CD4-positive, alpha-beta T cell (primary cell): ENCODE results near the gene SLC43A1. TPM values are rescaled to one million over a fixed set of nuclear protein-coding genes. Genes with fewer than 3 reads are reported as not detected.

Source experiments
- ATAC-seq: fragments of 200-7000 bp; cut with Tn5 transposase; one replicate; pipeline ENCODE4 v1.10.0; 2022; ENCODE audit warnings: mild to moderate bottlenecking; ENCODE audit not compliant: poor library complexity
- CTCF ChIA-PET: fragments of 350-600 bp; sonication (Branson Sonifier 250); formaldehyde crosslinking; loops from one replicate; lab custom pipeline; 2021; ENCODE audit warnings: antibody characterized with exemption, inconsistent platforms; lab: Charles Lee
- POLR2A ChIA-PET: fragments of 350-600 bp; sonication (Branson Sonifier 250); formaldehyde crosslinking; loops from one replicate; lab custom pipeline; 2021; ENCODE audit warnings: antibody characterized with exemption, inconsistent platforms; lab: Charles Lee
- DNase-seq, 14 experiments: peaks; one replicate each; pipeline ENCODE4 v3.0.0-alpha.2; 2013 to 2020; ENCODE audit warnings: mixed read lengths in 2 of 14
- H3K27ac ChIP-seq, 2 donors: one replicate each; pipeline versions ENCODE4 v1.5.1 to v1.7.0; 2013; ENCODE audit warnings: low read length in 2 of 2, low read depth in 1 of 2, mild to moderate bottlenecking in 1 of 2
- H3K27me3 ChIP-seq, 2 experiments: 1 replicate in 1 of 2; 2 replicates in 1 of 2; pipeline versions ENCODE4 v1.6.1 to v1.7.0; 2013; ENCODE audit warnings: low read length in 2 of 2, control low read depth in 1 of 2, mild to moderate bottlenecking in 1 of 2, moderate library complexity in 1 of 2; ENCODE audit not compliant: insufficient read depth in 2 of 2, control insufficient read depth in 1 of 2
- H3K36me3 ChIP-seq: one replicate; pipeline ENCODE4 v1.6.1; 2013; ENCODE audit warnings: low read length, control low read depth; ENCODE audit not compliant: insufficient read depth
- H3K4me1 ChIP-seq: one replicate; pipeline ENCODE4 v1.6.1; 2013; ENCODE audit warnings: low read length, control low read depth; ENCODE audit not compliant: insufficient read depth
- H3K4me3 ChIP-seq: one replicate; pipeline ENCODE4 v1.5.1; 2013; ENCODE audit warnings: mild to moderate bottlenecking, low read length, moderate library complexity
- H3K9me3 ChIP-seq, 2 experiments: 1 replicate in 1 of 2; 2 replicates in 1 of 2; pipeline versions ENCODE4 v1.6.1 to v1.7.0; 2013; ENCODE audit warnings: low read length in 2 of 2, mild to moderate bottlenecking in 2 of 2, control low read depth in 1 of 2, moderate library complexity in 1 of 2; ENCODE audit not compliant: control insufficient read depth in 1 of 2, insufficient read depth in 1 of 2
- H3K27ac Mint-ChIP-seq: one replicate; pipeline ENCODE4 v1.8.0; 2020; ENCODE audit warnings: mixed read lengths
- H3K27me3 Mint-ChIP-seq: one replicate; pipeline ENCODE4 v1.8.0; 2021; ENCODE audit warnings: mixed read lengths
- H3K36me3 Mint-ChIP-seq: one replicate; pipeline ENCODE4 v1.8.0; 2021; ENCODE audit warnings: low read depth, mixed read lengths
- H3K4me1 Mint-ChIP-seq: one replicate; pipeline ENCODE4 v1.8.0; 2021; ENCODE audit warnings: low read depth, mixed read lengths
- H3K4me3 Mint-ChIP-seq: one replicate; pipeline ENCODE4 v1.8.0; 2020; ENCODE audit warnings: mild to moderate bottlenecking, mixed read lengths
- H3K9me3 Mint-ChIP-seq: one replicate; pipeline ENCODE4 v1.8.0; 2020; ENCODE audit warnings: mixed read lengths
- intact Hi-C, 2 experiments: fragments of 100-400 bp; cut with DNase I in 1 of 2; cut with micrococcal nuclease in 1 of 2; formaldehyde crosslinking; loops; one replicate each; pipeline versions ENCODE4 v1.15.1 to v1.9.0; 2023 to 2025; cut with DNase I, micrococcal nuclease
- total RNA-seq, 174 experiments: library from RNA in 2 of 174; stranded (reverse) in 2 of 174; gene quantifications; one replicate each; pipeline ENCODE4 v1.2.3 and lab custom pipeline; 2021 to 2026
- TF ChIP-seq, protein P1 (sequence below): fragments of 200-600 bp; IDR thresholded peaks from one replicate; pipeline ENCODE4 v1.8.0; 2022; ENCODE audit warnings: antibody characterized with exemption, mild to moderate bottlenecking

Gene SLC43A1
- total RNA-seq, 2 experiments from 2014 or later, result 3.1 to 4.2 TPM

- H3K4me1 Mint-ChIP-seq, result peaks cover 33% of the 10 kb centered on the region
- CTCF ChIA-PET, result no interaction called here
- intact Hi-C loops, result no loop called here
Observed at GRCh38 chr11:57471496-57471895, 44.0 kb downstream of the SLC43A1 start.

DNA sequence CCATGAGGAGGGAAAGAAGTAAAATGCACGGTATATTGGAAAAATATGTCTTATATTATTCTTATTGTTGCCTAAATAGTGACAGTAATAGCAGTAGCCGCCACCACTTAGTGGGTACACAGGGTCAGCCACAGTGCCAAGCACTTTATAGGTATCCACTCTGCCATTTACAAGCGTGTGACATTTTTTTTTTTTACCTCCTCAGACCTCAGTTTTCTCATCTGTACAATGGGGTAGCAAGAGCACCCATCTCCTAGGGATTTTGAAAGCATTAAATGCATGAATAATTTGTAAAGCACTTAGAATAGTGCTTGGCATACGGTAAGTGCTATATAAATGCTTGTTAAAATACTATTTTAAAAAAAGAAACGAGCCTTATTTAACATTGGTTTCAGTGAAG, 46.2 kb downstream of the SLC43A1 start:
- H3K36me3 ChIP-seq, result no peaks in the 10 kb centered on the region
- Mint-ChIP-seq H3K27me3 (peaks cover 4% of the 10 kb centered on the region), H3K4me3 (no peak overlapping the region), H3K36me3 (no peaks in the 10 kb centered on the region), H3K4me1 (peaks cover 14% of the 10 kb centered on the region), H3K27ac (no peak overlapping the region), H3K9me3 (no peaks in the 10 kb centered on the region)
- H3K4me1 ChIP-seq, result peaks cover 9% of the 10 kb centered on the region
- ChIA-PET CTCF (no interaction called here), POLR2A (no interaction called here)
- H3K4me3 ChIP-seq, result no peak overlapping the region
- no peaks in the 10 kb centered on the region for H3K9me3 ChIP-seq
- no peaks in the 10 kb centered on the region for H3K27me3 ChIP-seq
- no peak overlapping the region for H3K27ac ChIP-seq
- intact Hi-C loops, result no loop called here
- TF ChIP-seq, protein P1, sequence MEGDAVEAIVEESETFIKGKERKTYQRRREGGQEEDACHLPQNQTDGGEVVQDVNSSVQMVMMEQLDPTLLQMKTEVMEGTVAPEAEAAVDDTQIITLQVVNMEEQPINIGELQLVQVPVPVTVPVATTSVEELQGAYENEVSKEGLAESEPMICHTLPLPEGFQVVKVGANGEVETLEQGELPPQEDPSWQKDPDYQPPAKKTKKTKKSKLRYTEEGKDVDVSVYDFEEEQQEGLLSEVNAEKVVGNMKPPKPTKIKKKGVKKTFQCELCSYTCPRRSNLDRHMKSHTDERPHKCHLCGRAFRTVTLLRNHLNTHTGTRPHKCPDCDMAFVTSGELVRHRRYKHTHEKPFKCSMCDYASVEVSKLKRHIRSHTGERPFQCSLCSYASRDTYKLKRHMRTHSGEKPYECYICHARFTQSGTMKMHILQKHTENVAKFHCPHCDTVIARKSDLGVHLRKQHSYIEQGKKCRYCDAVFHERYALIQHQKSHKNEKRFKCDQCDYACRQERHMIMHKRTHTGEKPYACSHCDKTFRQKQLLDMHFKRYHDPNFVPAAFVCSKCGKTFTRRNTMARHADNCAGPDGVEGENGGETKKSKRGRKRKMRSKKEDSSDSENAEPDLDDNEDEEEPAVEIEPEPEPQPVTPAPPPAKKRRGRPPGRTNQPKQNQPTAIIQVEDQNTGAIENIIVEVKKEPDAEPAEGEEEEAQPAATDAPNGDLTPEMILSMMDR, result no peak
- DNase-seq, result no peak
- no peak for ATAC-seq

More at GRCh38 chr11:57471496-57471895, 44.0 kb downstream of the SLC43A1 start:
- Histone ChIP-seq H3K9me3 (no peaks in the 10 kb centered on the region), H3K27ac (no peak overlapping the region), H3K4me3 (no peak overlapping the region), H3K36me3 (no peaks in the 10 kb centered on the region), H3K4me1 (peaks cover 29% of the 10 kb centered on the region), H3K27me3 (no peaks in the 10 kb centered on the region)
- no peak overlapping the region for H3K4me3 Mint-ChIP-seq
- peaks cover 4% of the 10 kb centered on the region for H3K27me3 Mint-ChIP-seq
- H3K36me3 Mint-ChIP-seq, result no peaks in the 10 kb centered on the region
- H3K9me3 Mint-ChIP-seq, result no peaks in the 10 kb centered on the region
- no peak overlapping the region for H3K27ac Mint-ChIP-seq
- DNase-seq (no peak), ATAC-seq (no peak)
- POLR2A ChIA-PET, result no interaction called here
- TF ChIP-seq, protein P1, result no peak

GRCh38 chr11:57468276-57468675, 47.2 kb downstream of the SLC43A1 start:
- no peak overlapping the region for H3K27ac ChIP-seq
- H3K9me3 Mint-ChIP-seq, result no peaks in the 10 kb centered on the region
- peaks cover 6% of the 10 kb centered on the region for H3K27me3 Mint-ChIP-seq
- H3K4me1 ChIP-seq, result no peaks in the 10 kb centered on the region
- H3K36me3 ChIP-seq, result no peaks in the 10 kb centered on the region
- H3K27ac Mint-ChIP-seq, result no peak overlapping the region
- no peaks in the 10 kb centered on the region for H3K36me3 Mint-ChIP-seq
- no peak for ATAC-seq
- CTCF ChIA-PET, result no interaction called here
- no peak overlapping the region for H3K4me3 Mint-ChIP-seq
- TF ChIP-seq, protein P1, result no peak
- H3K27me3 ChIP-seq, result no peaks in the 10 kb centered on the region
- H3K9me3 ChIP-seq, result no peaks in the 10 kb centered on the region
- no peak for DNase-seq
- intact Hi-C loops, result no loop called here
- peaks cover 4% of the 10 kb centered on the region for H3K4me1 Mint-ChIP-seq
- POLR2A ChIA-PET, result no interaction called here
- no peak overlapping the region for H3K4me3 ChIP-seq
